H7 (cell line): ENCODE measurements around the gene ARHGEF37. TPM values are rescaled to one million over a fixed set of nuclear protein-coding genes. Genes with fewer than 3 reads are reported as not detected.

Experiments used
- DNase-seq: peaks from one replicate; pipeline ENCODE4 v3.0.0; 2012
- H3K27me3 ChIP-seq: 2 replicates; pipeline ENCODE4 v1.6.0; 2011; ENCODE audit warnings: mild to moderate bottlenecking, low read length; ENCODE audit not compliant: control insufficient read depth, insufficient read depth
- H3K36me3 ChIP-seq: replicated peaks from 2 replicates; pipeline ENCODE4 v1.5.1; 2011; ENCODE audit warnings: low read length; ENCODE audit not compliant: control insufficient read depth, insufficient read depth
- H3K4me3 ChIP-seq: 2 replicates; pipeline ENCODE4 v1.5.1; 2011; ENCODE audit warnings: low read depth, mild to moderate bottlenecking, control low read depth, low read length, moderate library complexity; ENCODE audit not compliant: insufficient read depth
- total RNA-seq: library from RNA; depleted of rRNA; stranded (reverse); fragments of >200 nt; shearing (Covaris generic); gene quantifications from 2 replicates; pipeline ENCODE4 v1.2.3, GENCODE V29; 2014

ARHGEF37 gene
- total RNA-seq, 1 experiment from 2014 or later, result 0.14 TPM

GRCh38 chr5:149636191-149636860 lies 55.0 kb downstream of the ARHGEF37 start:
- H3K27me3 ChIP-seq, result no peaks in the 10 kb centered on the region

GRCh38 chr5:149636861-149637246 lies 55.6 kb downstream of the ARHGEF37 start:
- H3K4me3 ChIP-seq, result no peak overlapping the region
- peak; percentile 75 for DNase-seq
- H3K36me3 ChIP-seq, result no peaks in the 10 kb centered on the region
- H3K27me3 ChIP-seq, result no peaks in the 10 kb centered on the region

More at GRCh38 chr5:149636191-149636860, 55.0 kb downstream of the ARHGEF37 start:
- no peak for DNase-seq
- H3K4me3 ChIP-seq, result no peak overlapping the region
- no peaks in the 10 kb centered on the region for H3K36me3 ChIP-seq

GRCh38 chr5:149638136-149638535 lies 56.8 kb downstream of the ARHGEF37 start:
- no peak for DNase-seq
- H3K27me3 ChIP-seq, result no peaks in the 10 kb centered on the region
- no peak overlapping the region for H3K4me3 ChIP-seq
- H3K36me3 ChIP-seq, result no peaks in the 10 kb centered on the region

GRCh38 chr5:149638546-149639241 lies 57.4 kb downstream of the ARHGEF37 start:
- H3K36me3 ChIP-seq, result no peaks in the 10 kb centered on the region
- no peak for DNase-seq
- no peaks in the 10 kb centered on the region for H3K27me3 ChIP-seq
- no peak overlapping the region for H3K4me3 ChIP-seq

GRCh38 chr5:149639737-149640136 lies 58.4 kb downstream of the ARHGEF37 start:
- H3K27me3 ChIP-seq, result no peaks in the 10 kb centered on the region
- no peak overlapping the region for H3K4me3 ChIP-seq
- no peak for DNase-seq
- H3K36me3 ChIP-seq, result no peaks in the 10 kb centered on the region

GRCh38 chr5:149640350-149640999 lies 59.2 kb downstream of the ARHGEF37 start:
- no peaks in the 10 kb centered on the region for H3K27me3 ChIP-seq
- no peak overlapping the region for H3K4me3 ChIP-seq
- no peak for DNase-seq
- no peaks in the 10 kb centered on the region for H3K36me3 ChIP-seq

GRCh38 chr5:149641000-149641576 lies 59.8 kb downstream of the ARHGEF37 start:
- DNase-seq, result no peak
- no peaks in the 10 kb centered on the region for H3K36me3 ChIP-seq
- H3K4me3 ChIP-seq, result no peak overlapping the region
- H3K27me3 ChIP-seq, result no peaks in the 10 kb centered on the region

- Histone ChIP-seq H3K4me3 (no peak overlapping the region), H3K27me3 (no peaks in the 10 kb centered on the region), H3K36me3 (no peaks in the 10 kb centered on the region)
- no peak for DNase-seq
Measured at GRCh38 chr5:149641600-149641999, 60.3 kb downstream of the ARHGEF37 start.

GRCh38 chr5:149643781-149644180 lies 62.5 kb downstream of the ARHGEF37 start:
- Histone ChIP-seq H3K27me3 (no peaks in the 10 kb centered on the region), H3K36me3 (no peaks in the 10 kb centered on the region), H3K4me3 (no peak overlapping the region)
- no peak for DNase-seq

GRCh38 chr5:149644629-149645028 lies 63.3 kb downstream of the ARHGEF37 start:
- Histone ChIP-seq H3K4me3 (no peak overlapping the region), H3K27me3 (no peaks in the 10 kb centered on the region), H3K36me3 (no peaks in the 10 kb centered on the region)
- no peak for DNase-seq

GRCh38 chr5:149645236-149645635 lies 63.9 kb downstream of the ARHGEF37 start:
- no peak for DNase-seq
- H3K4me3 ChIP-seq, result no peak overlapping the region
- no peaks in the 10 kb centered on the region for H3K36me3 ChIP-seq
- no peaks in the 10 kb centered on the region for H3K27me3 ChIP-seq

GRCh38 chr5:149645725-149646124 lies 64.4 kb downstream of the ARHGEF37 start:
- Histone ChIP-seq H3K27me3 (no peaks in the 10 kb centered on the region), H3K36me3 (no peaks in the 10 kb centered on the region), H3K4me3 (no peak overlapping the region)
- no peak for DNase-seq

- Histone ChIP-seq H3K27me3 (no peaks in the 10 kb centered on the region), H3K36me3 (no peaks in the 10 kb centered on the region), H3K4me3 (no peak overlapping the region)
- DNase-seq, result no peak
Measured at GRCh38 chr5:149646564-149646963, 65.3 kb downstream of the ARHGEF37 start.

- H3K4me3 ChIP-seq, result no peak overlapping the region
- H3K36me3 ChIP-seq, result no peaks in the 10 kb centered on the region
- H3K27me3 ChIP-seq, result no peaks in the 10 kb centered on the region
- DNase-seq, result no peak
Measured at GRCh38 chr5:149647334-149647733, 66.0 kb downstream of the ARHGEF37 start.
